KMS-11 (cell line): ENCODE measurements around the gene CERS6.

Experiments used
- H2AFZ ChIP-seq: fragments of 200-600 bp; sonication (generic); 2 replicates; pipeline ENCODE4 v1.6.1; 2016; ENCODE audit warnings: antibody characterized with exemption, mixed run types, low read depth
- H3K27ac ChIP-seq: fragments of 200-600 bp; sonication (generic); 2 replicates; pipeline ENCODE4 v1.6.1; 2016; ENCODE audit warnings: mild to moderate bottlenecking, mixed run types
- H3K27me3 ChIP-seq: fragments of 200-600 bp; sonication (generic); 2 replicates; pipeline ENCODE4 v1.6.1; 2017; ENCODE audit warnings: mild to moderate bottlenecking, low read depth, mixed run types, moderate library complexity; ENCODE audit not compliant: insufficient read depth
- H3K36me3 ChIP-seq: fragments of 200-600 bp; sonication (generic); 2 replicates; pipeline ENCODE4 v1.6.1; 2017; ENCODE audit warnings: mild to moderate bottlenecking, mixed run types; ENCODE audit not compliant: insufficient read depth
- H3K4me1 ChIP-seq: fragments of 200-600 bp; sonication (generic); 2 replicates; pipeline ENCODE4 v1.6.1; 2016; ENCODE audit warnings: mild to moderate bottlenecking, low read depth, mixed run types; ENCODE audit not compliant: poor library complexity, severe bottlenecking
- H3K4me2 ChIP-seq: fragments of 200-600 bp; sonication (generic); 2 replicates; pipeline ENCODE4 v1.7.0; 2016; ENCODE audit warnings: mild to moderate bottlenecking, mixed run types
- H3K4me3 ChIP-seq: fragments of 200-600 bp; sonication (generic); IDR thresholded peaks from 2 replicates; pipeline ENCODE4 v1.6.1; 2017; ENCODE audit warnings: low read depth, low read length, mixed read lengths; ENCODE audit not compliant: insufficient read depth
- H3K79me2 ChIP-seq: fragments of 200-600 bp; sonication (generic); 2 replicates; pipeline ENCODE4 v1.6.1; 2016; ENCODE audit warnings: low read depth, mixed run types; ENCODE audit not compliant: insufficient read depth
- H3K9ac ChIP-seq: fragments of 200-600 bp; sonication (generic); 2 replicates; pipeline ENCODE4 v1.6.1; 2016; ENCODE audit warnings: mild to moderate bottlenecking, mixed run types
- H4K20me1 ChIP-seq: fragments of 200-600 bp; sonication (generic); 2 replicates; pipeline ENCODE4 v1.6.1; 2016; ENCODE audit warnings: mild to moderate bottlenecking, mixed run types; ENCODE audit not compliant: insufficient read depth
- TF ChIP-seq, protein P1 (sequence below): fragments of 200-600 bp; sonication (generic); conservative IDR thresholded peaks from 2 replicates; pipeline ENCODE4 v1.6.1; 2017; ENCODE audit warnings: low read depth, mild to moderate bottlenecking, antibody characterized with exemption, low read length, moderate library complexity, mixed read lengths

Gene CERS6

DNA sequence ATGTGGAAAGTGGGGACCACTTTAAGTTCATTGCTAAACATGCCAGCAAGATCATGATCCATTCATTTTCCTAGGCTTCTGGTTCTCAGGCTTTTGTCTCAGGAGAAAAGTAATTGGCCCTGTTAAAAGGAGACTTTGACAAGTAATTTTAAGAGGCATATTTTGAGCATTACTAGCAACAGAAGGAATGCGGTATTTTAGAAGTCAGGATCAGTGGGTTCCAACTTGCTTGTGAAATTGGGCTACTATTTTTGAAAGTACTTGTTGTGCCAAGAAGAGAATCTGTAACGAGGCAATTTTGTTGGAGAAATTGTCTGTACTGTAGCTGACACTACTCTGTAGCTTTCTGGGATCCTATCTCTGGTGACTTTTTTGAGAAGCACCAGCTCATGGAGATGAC is 59.4 kb downstream of the CERS6 start:
- H3K79me2 ChIP-seq, result 0 out of 2 replicates have a peak, but pooled peaks cover 10% of the 10 kb centered on the region

DNA sequence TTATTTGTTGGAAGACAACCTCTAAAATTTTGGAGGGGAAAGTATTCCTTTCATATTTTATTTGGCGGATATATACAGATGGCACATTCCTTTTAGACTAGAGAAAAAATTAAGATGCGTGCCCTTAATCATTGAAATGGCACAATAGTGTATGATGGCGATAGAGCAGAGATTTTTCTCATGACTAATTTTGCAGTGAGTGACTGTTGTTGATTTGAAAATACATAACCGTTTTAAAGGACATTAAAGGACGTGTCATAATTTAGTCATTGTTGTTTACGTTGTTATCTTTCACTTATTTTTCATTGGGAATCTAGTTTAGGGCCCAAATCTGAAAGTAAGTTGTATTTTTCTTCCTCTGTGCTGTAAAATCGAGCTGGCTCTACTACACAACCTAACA is 61.7 kb downstream of the CERS6 start:
- Histone ChIP-seq H2AFZ (no peak overlapping the region), H3K79me2 (peaks cover 10% of the 10 kb centered on the region; the same call in 1 of the 2 replicates), H3K9ac (no peak overlapping the region), H3K4me3 (no peak overlapping the region), H3K27ac (no peak overlapping the region), H3K4me2 (no peak overlapping the region), H4K20me1 (no peaks in the 10 kb centered on the region), H3K4me1 (peaks cover 17% of the 10 kb centered on the region), H3K36me3 (no peaks in the 10 kb centered on the region), H3K27me3 (no peaks in the 10 kb centered on the region)
- TF ChIP-seq, protein P1, sequence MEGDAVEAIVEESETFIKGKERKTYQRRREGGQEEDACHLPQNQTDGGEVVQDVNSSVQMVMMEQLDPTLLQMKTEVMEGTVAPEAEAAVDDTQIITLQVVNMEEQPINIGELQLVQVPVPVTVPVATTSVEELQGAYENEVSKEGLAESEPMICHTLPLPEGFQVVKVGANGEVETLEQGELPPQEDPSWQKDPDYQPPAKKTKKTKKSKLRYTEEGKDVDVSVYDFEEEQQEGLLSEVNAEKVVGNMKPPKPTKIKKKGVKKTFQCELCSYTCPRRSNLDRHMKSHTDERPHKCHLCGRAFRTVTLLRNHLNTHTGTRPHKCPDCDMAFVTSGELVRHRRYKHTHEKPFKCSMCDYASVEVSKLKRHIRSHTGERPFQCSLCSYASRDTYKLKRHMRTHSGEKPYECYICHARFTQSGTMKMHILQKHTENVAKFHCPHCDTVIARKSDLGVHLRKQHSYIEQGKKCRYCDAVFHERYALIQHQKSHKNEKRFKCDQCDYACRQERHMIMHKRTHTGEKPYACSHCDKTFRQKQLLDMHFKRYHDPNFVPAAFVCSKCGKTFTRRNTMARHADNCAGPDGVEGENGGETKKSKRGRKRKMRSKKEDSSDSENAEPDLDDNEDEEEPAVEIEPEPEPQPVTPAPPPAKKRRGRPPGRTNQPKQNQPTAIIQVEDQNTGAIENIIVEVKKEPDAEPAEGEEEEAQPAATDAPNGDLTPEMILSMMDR, result no peak

More for the DNA sequence above, 59.4 kb downstream of the CERS6 start:
- Histone ChIP-seq H3K4me3 (no peak overlapping the region), H3K27ac (no peak overlapping the region), H4K20me1 (no peaks in the 10 kb centered on the region), H3K27me3 (no peaks in the 10 kb centered on the region), H3K36me3 (no peaks in the 10 kb centered on the region), H3K4me1 (peaks cover 17% of the 10 kb centered on the region), H3K9ac (no peak overlapping the region), H3K4me2 (no peak overlapping the region), H2AFZ (no peak overlapping the region)
- TF ChIP-seq, protein P1, result no peak

DNA sequence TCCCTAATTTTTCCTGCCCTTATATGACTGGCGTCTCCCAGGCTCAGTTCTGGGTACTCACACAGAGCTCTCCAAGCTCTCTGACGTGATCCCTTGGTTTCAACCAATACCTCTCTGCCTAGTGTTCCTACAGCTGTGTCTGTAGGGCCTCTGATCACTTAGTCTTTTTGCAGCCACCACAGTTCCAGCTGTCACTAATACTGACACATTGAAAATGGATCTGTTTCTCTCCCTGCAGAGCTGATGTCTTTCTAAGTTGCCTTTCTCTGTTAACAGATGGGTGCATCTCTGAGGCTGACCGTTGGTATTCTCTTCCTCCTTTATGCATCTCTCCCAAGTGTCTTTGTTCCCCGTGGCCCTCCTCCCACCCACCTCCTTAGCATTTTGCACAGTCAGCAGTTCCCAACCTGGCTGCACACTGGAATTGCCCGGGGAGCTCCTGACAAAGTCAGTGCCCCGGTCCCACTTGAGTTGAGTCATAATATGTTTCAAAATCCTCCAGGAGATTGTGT is 62.5 kb downstream of the CERS6 start:
- Histone ChIP-seq H3K9ac (no peak overlapping the region), H3K27me3 (no peaks in the 10 kb centered on the region), H4K20me1 (no peaks in the 10 kb centered on the region), H3K27ac (no peak overlapping the region), H3K4me3 (no peak overlapping the region), H3K36me3 (no peaks in the 10 kb centered on the region), H3K79me2 (peaks cover 10% of the 10 kb centered on the region; the same call in 1 of the 2 replicates), H3K4me1 (peaks cover 17% of the 10 kb centered on the region), H3K4me2 (no peak overlapping the region), H2AFZ (no peak overlapping the region)
- TF ChIP-seq, protein P1, result no peak

DNA sequence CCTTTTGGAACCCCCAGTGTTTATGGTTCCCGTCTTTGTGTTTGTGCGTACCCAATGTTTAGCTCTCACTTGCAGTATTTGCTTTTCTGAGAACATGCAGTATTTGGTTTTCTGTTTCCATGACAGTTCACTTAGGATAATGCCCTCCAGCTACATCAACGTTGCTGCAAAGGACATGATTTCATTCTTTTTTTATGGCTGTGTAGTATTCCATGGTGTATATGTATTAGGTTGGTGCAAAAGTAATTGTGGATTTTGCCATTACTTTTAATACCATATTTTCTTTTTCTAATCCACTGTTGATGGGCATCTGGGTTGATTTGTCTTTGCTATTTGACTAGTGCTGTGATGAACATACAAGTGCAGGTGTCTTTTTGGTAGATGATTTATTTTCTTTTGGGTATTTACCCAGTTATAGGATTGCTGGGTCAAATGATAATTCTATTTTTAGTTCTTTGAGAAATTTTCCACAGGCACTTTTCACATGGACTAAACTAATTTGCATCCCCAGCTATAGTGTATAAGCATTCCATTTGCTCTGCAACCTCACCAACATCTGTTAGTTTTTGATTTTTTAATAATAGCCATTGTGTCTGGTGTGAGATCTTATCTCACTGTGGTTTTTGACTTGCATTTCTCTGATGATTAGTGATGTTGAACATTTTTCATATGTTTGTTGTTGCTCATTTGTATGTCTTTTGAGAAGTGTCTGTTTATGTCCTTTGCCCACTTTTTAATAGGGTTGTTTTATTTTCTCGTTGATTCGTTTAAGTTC is 63.6 kb downstream of the CERS6 start:
- H3K9ac ChIP-seq, result no peak overlapping the region
- peaks cover 17% of the 10 kb centered on the region for H3K4me1 ChIP-seq
- H3K27me3 ChIP-seq, result no peaks in the 10 kb centered on the region
- H3K4me2 ChIP-seq, result 0 out of 2 replicates have a peak overlapping the region, but pooled peaks have one; percentile 17
- TF ChIP-seq, protein P1, result no peak
- no peaks in the 10 kb centered on the region for H3K36me3 ChIP-seq
- no peaks in the 10 kb centered on the region for H4K20me1 ChIP-seq
- peaks cover 10% of the 10 kb centered on the region; the same call in 1 of the 2 replicates for H3K79me2 ChIP-seq
- H3K27ac ChIP-seq, result no peak overlapping the region
- no peak overlapping the region for H3K4me3 ChIP-seq
- no peak overlapping the region for H2AFZ ChIP-seq
